A673 (cell line): Measurements from ENCODE around the gene STYK1. TPM values are rescaled to one million over a fixed set of nuclear protein-coding genes. Genes with fewer than 3 reads are reported as not detected.

Source experiments
- BruUV-seq: library from RNA; stranded (reverse); fragments of 400-500 nt; replicated peaks from 2 replicates; lab custom pipeline; 2021; lab: Mats Ljungman, UMichigan
- CTCF ChIA-PET: fragments of 300-600 bp; sonication (Branson Sonifier 250); formaldehyde crosslinking; loops from one replicate; lab custom pipeline; 2022; ENCODE audit warnings: antibody characterized with exemption; lab: Charles Lee
- POLR2A ChIA-PET: fragments of 300-600 bp; sonication (Branson Sonifier 250); formaldehyde crosslinking; loops from one replicate; lab custom pipeline; 2022; ENCODE audit warnings: antibody characterized with exemption; ENCODE audit not compliant: low non-redundant PET; lab: Charles Lee
- DNase-seq: peaks from one replicate; pipeline ENCODE4 v3.0.0-alpha.2; 2015; ENCODE audit warnings: low spot score
- H3K27ac ChIP-seq: fragments of 200-600 bp; sonication (generic); 2 replicates; pipeline ENCODE4 v1.5.1; 2016; ENCODE audit warnings: mixed run types, low read depth, mild to moderate bottlenecking, mixed read lengths, antibody characterized with exemption, low read length; ENCODE audit not compliant: poor library complexity, severe bottlenecking
- H3K27me3 ChIP-seq: fragments of 200-600 bp; sonication (generic); replicated peaks from 2 replicates; pipeline ENCODE4 v1.6.1; 2017; ENCODE audit warnings: mixed run types, low read depth, mild to moderate bottlenecking, mixed read lengths, antibody characterized with exemption, low read length; ENCODE audit not compliant: insufficient read depth, poor library complexity
- H3K36me3 ChIP-seq: fragments of 200-600 bp; sonication (generic); 2 replicates; pipeline ENCODE4 v1.6.1; 2016; ENCODE audit warnings: mixed run types, mild to moderate bottlenecking, mixed read lengths, antibody characterized with exemption, low read length; ENCODE audit not compliant: insufficient read depth, poor library complexity, severe bottlenecking
- H3K4me1 ChIP-seq: fragments of 200-600 bp; sonication (generic); 2 replicates; pipeline ENCODE4 v1.6.1; 2017; ENCODE audit warnings: mixed run types, mild to moderate bottlenecking, mixed read lengths, antibody characterized with exemption, low read length; ENCODE audit not compliant: insufficient read depth, poor library complexity, severe bottlenecking
- H3K4me3 ChIP-seq: fragments of 200-600 bp; sonication (generic); 2 replicates; pipeline ENCODE4 v1.5.1; 2016; ENCODE audit warnings: low read depth, mixed run types, mild to moderate bottlenecking, mixed read lengths, low read length; ENCODE audit not compliant: poor library complexity, severe bottlenecking
- H3K9me3 ChIP-seq: fragments of 200-600 bp; sonication (generic); 2 replicates; pipeline ENCODE4 v1.6.1; 2016; ENCODE audit warnings: mixed run types, low read depth, mild to moderate bottlenecking, mixed read lengths, antibody characterized with exemption, low read length; ENCODE audit not compliant: poor library complexity, severe bottlenecking
- EZH2 ChIP-seq: fragments of 200-600 bp; sonication (generic); IDR thresholded peaks from 2 replicates; pipeline ENCODE4 v1.6.1; 2017; ENCODE audit warnings: borderline replicate concordance, low read depth, mild to moderate bottlenecking, mixed read lengths, antibody characterized with exemption, low read length; ENCODE audit not compliant: poor library complexity, severe bottlenecking
- intact Hi-C: fragments of 100-400 bp; cut with micrococcal nuclease; formaldehyde crosslinking; loops from one replicate; pipeline ENCODE4 v1.10.0; 2022; ENCODE audit not compliant: unreplicated experiment
- total RNA-seq: library from RNA; stranded (reverse); gene quantifications from 2 replicates; pipeline ENCODE4 v1.2.3, GENCODE V29; 2021
- TF ChIP-seq, protein P1 (sequence below): fragments of 300-800, 200-600 bp; sonication (generic); conservative IDR thresholded peaks from 2 replicates; pipeline ENCODE4 v1.5.1; 2017; ENCODE audit warnings: low read depth, mild to moderate bottlenecking, antibody characterized with exemption, low read length, moderate library complexity, mixed read lengths

The STYK1 gene
- total RNA-seq, 1 experiment from 2014 or later: 0.77 TPM

GRCh38 chr12:10571141-10571540 is 102.7 kb downstream of the STYK1 start:
- Histone ChIP-seq H3K4me3 (no peak overlapping the region), H3K9me3 (no peaks in the 10 kb centered on the region), H3K27ac (no peak overlapping the region), H3K36me3 (no peaks in the 10 kb centered on the region), H3K4me1 (peaks cover 3% of the 10 kb centered on the region), H3K27me3 (no peaks in the 10 kb centered on the region)
- ChIA-PET POLR2A (no interaction called here), CTCF (no interaction called here)
- intact Hi-C loops: no loop called here
- no peak for DNase-seq
- BruUV-seq: no TSS peak
- TF ChIP-seq, protein P1, sequence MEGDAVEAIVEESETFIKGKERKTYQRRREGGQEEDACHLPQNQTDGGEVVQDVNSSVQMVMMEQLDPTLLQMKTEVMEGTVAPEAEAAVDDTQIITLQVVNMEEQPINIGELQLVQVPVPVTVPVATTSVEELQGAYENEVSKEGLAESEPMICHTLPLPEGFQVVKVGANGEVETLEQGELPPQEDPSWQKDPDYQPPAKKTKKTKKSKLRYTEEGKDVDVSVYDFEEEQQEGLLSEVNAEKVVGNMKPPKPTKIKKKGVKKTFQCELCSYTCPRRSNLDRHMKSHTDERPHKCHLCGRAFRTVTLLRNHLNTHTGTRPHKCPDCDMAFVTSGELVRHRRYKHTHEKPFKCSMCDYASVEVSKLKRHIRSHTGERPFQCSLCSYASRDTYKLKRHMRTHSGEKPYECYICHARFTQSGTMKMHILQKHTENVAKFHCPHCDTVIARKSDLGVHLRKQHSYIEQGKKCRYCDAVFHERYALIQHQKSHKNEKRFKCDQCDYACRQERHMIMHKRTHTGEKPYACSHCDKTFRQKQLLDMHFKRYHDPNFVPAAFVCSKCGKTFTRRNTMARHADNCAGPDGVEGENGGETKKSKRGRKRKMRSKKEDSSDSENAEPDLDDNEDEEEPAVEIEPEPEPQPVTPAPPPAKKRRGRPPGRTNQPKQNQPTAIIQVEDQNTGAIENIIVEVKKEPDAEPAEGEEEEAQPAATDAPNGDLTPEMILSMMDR: no peak
- TF ChIP-seq EZH2: no peak

Other genes with a start within 250 kb of the STYK1 start
- not detected in 2 replicates for gene KLRC2, start 238.0 kb downstream of the STYK1 start, total RNA-seq
- not detected in 2 replicates for gene KLRC1, start 220.7 kb downstream of the STYK1 start, total RNA-seq
- 3.8 and 5.1 TPM in 2 replicates for gene EIF2S3B, start 168.2 kb downstream of the STYK1 start, total RNA-seq
- 68.6 and 72.0 TPM in 2 replicates for gene MAGOHB, start 60.4 kb downstream of the STYK1 start, total RNA-seq
- 272 and 288 TPM in 2 replicates for gene YBX3, start 49.3 kb upstream of the STYK1 start, total RNA-seq
- not detected in 2 replicates for gene TAS2R7, start 128.6 kb upstream of the STYK1 start, total RNA-seq
- not detected in 2 replicates for gene TAS2R8, start 133.2 kb upstream of the STYK1 start, total RNA-seq
- not detected in 2 replicates for gene TAS2R9, start 136.1 kb upstream of the STYK1 start, total RNA-seq
- gene TAS2R10, start 152.3 kb upstream of the STYK1 start, total RNA-seq: 1.1 and 1.4 TPM in 2 replicates
- 5.8 and 6.9 TPM in 2 replicates for gene PRR4, start 175.4 kb upstream of the STYK1 start, total RNA-seq
- gene PRH1, start 210.2 kb upstream of the STYK1 start, total RNA-seq: 21.8 and 24.0 TPM in 2 replicates
- 1.5 and 2.3 TPM in 2 replicates for gene TAS2R13, start 235.5 kb upstream of the STYK1 start, total RNA-seq